Hepatocyte (in vitro differentiated cells): ENCODE measurements around the gene POGLUT2. TPM values are rescaled to one million over a fixed set of nuclear protein-coding genes. Genes with fewer than 3 reads are reported as not detected.

Source experiments
- DNase-seq: peaks from one replicate; pipeline ENCODE4 v3.0.0-alpha.2; 2016; ENCODE audit warnings: low spot score
- H2AFZ ChIP-seq: fragments of 200-600 bp; sonication (generic); 2 replicates; pipeline ENCODE4 v1.6.0; 2016; ENCODE audit warnings: antibody characterized with exemption, mild to moderate bottlenecking
- H3K27ac ChIP-seq: fragments of 200-600 bp; sonication (generic); 2 replicates; pipeline ENCODE4 v1.5.1; 2016; ENCODE audit warnings: mild to moderate bottlenecking
- H3K27me3 ChIP-seq: fragments of 200-600 bp; sonication (generic); 2 replicates; pipeline ENCODE4 v1.6.1; 2016
- H3K36me3 ChIP-seq: fragments of 200-600 bp; sonication (generic); replicated peaks from 2 replicates; pipeline ENCODE4 v1.5.1; 2016; ENCODE audit warnings: low read depth; ENCODE audit not compliant: insufficient read depth
- H3K4me1 ChIP-seq: fragments of 200-600 bp; sonication (generic); 2 replicates; pipeline ENCODE4 v1.5.1; 2016; ENCODE audit warnings: mild to moderate bottlenecking, moderate library complexity; ENCODE audit not compliant: insufficient read depth
- H3K4me2 ChIP-seq: fragments of 200-600 bp; sonication (generic); 2 replicates; pipeline ENCODE4 v1.6.0; 2016
- H3K4me3 ChIP-seq: fragments of 200-600 bp; sonication (generic); 2 replicates; pipeline ENCODE4 v1.5.1; 2016; ENCODE audit warnings: mild to moderate bottlenecking
- H3K79me2 ChIP-seq: fragments of 200-600 bp; sonication (generic); 2 replicates; pipeline ENCODE4 v1.6.0; 2017; ENCODE audit warnings: mild to moderate bottlenecking
- H3K9me2 ChIP-seq: fragments of 200-600 bp; sonication (generic); replicated peaks from 2 replicates; pipeline ENCODE4 v1.6.0; 2017; ENCODE audit warnings: mild to moderate bottlenecking; ENCODE audit not compliant: insufficient read depth
- H3K9me3 ChIP-seq: fragments of 200-600 bp; sonication (generic); 2 replicates; pipeline ENCODE4 v1.5.1; 2016; ENCODE audit warnings: low read depth, mild to moderate bottlenecking
- H4K20me1 ChIP-seq: fragments of 200-600 bp; sonication (generic); 2 replicates; pipeline ENCODE4 v1.6.0; 2016; ENCODE audit warnings: mild to moderate bottlenecking; ENCODE audit not compliant: insufficient read depth, poor library complexity, severe bottlenecking
- CTCF ChIP-seq: fragments of 200-600 bp; sonication (generic); IDR thresholded peaks from 2 replicates; pipeline ENCODE4 v1.5.1; 2016; ENCODE audit warnings: antibody characterized with exemption, mild to moderate bottlenecking; ENCODE audit not compliant: poor library complexity
- EZH2 ChIP-seq: fragments of 200-600 bp; sonication (generic); IDR thresholded peaks from 2 replicates; pipeline ENCODE4 v1.6.1; 2016; ENCODE audit warnings: antibody characterized with exemption, mild to moderate bottlenecking, borderline replicate concordance
- EZH2phosphoT487 ChIP-seq: fragments of 200-600 bp; sonication (generic); IDR thresholded peaks from one replicate; pipeline ENCODE4 v1.6.1; 2018; ENCODE audit warnings: antibody characterized with exemption, mild to moderate bottlenecking, low read depth, moderate library complexity; ENCODE audit not compliant: unreplicated experiment, severe bottlenecking
- WGBS: methylation state at CpG from one replicate; pipeline ENCODE4 v1.1.6; 2016; ENCODE audit warnings: low lambda C conversion rate; ENCODE audit errors: missing lambda C conversion rate; 5-methylcytosine and 5-hydroxymethylcytosine counted together
- polyA plus RNA-seq: library from polyadenylated mRNA; unstranded; fragments of >200 nt; fragmentation: Nextera tagmentation; extraction: Ambion mirVana; gene quantifications from 2 replicates; pipeline ENCODE4 v1.2.1, GENCODE V29; 2016
- total RNA-seq: library from RNA; depleted of rRNA; stranded (reverse); fragments of >200 nt; gene quantifications from 2 replicates; pipeline ENCODE4 v1.2.3, GENCODE V29; 2014

POGLUT2 gene
- total RNA-seq = 18.1 and 21.4 TPM in 2 replicates
- 18.1 and 20.7 TPM in 2 replicates for polyA plus RNA-seq

GRCh38 chr13:102798581-102799425, at the start of gene POGLUT2, which contains the start of gene BIVM:
Gene POGLUT2 (minus strand): TSS chr13:102798976. CDS start chr13:102798670, 306 bp downstream.
Gene BIVM (plus strand): TSS chr13:102799119. CDS start chr13:102807268, 8,149 bp downstream.
- TF ChIP-seq EZH2 (no peak), CTCF (no peak), EZH2phosphoT487 (no peak)
- peaks cover 7% of the 10 kb centered on the region for H3K4me1 ChIP-seq
- peak; percentile 95 for DNase-seq

GRCh38 chr13:102847272-102848234, 48.8 kb upstream of the POGLUT2 start:
- Histone ChIP-seq H4K20me1 (peaks cover 8% of the 10 kb centered on the region), H3K9me3 (no peaks in the 10 kb centered on the region), H2AFZ (peak overlapping the region; percentile 66), H3K36me3 (no peaks in the 10 kb centered on the region), H3K27me3 (no peaks in the 10 kb centered on the region), H3K79me2 (peaks cover 50% of the 10 kb centered on the region), H3K9me2 (no peaks in the 10 kb centered on the region), H3K4me1 (no peaks in the 10 kb centered on the region), H3K27ac (peak overlapping the region; percentile 97), H3K4me2 (peak overlapping the region; percentile 84), H3K4me3 (peak overlapping the region; percentile 75)
- TF ChIP-seq EZH2 (no peak), CTCF (peak; percentile 85)
- peak; percentile 40 for DNase-seq
- 33% methylated on average over 12 of the region's 12 CpGs for WGBS

More at GRCh38 chr13:102798581-102799425, at the start of gene POGLUT2, which contains the start of gene BIVM:
- H3K9me3 ChIP-seq = no peaks in the 10 kb centered on the region
- peak within 1 kb of the TSS; percentile 81 for H2AFZ ChIP-seq
- peak within 1 kb of the TSS; percentile 87 for H3K27ac ChIP-seq
- peak within 1 kb of the TSS; percentile 91 for H3K4me2 ChIP-seq
- peak within 1 kb of the TSS; percentile 65 for H3K4me3 ChIP-seq
- under 1% methylated on average over 71 of the region's 72 CpGs for WGBS
- no peaks in the 10 kb centered on the region for H3K9me2 ChIP-seq
- H3K79me2 ChIP-seq = peaks cover 46% of the 10 kb centered on the region
- H3K36me3 ChIP-seq = no peaks in the 10 kb centered on the region
- no peaks in the 10 kb centered on the region for H3K27me3 ChIP-seq
- no peaks in the 10 kb centered on the region for H4K20me1 ChIP-seq

DNA sequence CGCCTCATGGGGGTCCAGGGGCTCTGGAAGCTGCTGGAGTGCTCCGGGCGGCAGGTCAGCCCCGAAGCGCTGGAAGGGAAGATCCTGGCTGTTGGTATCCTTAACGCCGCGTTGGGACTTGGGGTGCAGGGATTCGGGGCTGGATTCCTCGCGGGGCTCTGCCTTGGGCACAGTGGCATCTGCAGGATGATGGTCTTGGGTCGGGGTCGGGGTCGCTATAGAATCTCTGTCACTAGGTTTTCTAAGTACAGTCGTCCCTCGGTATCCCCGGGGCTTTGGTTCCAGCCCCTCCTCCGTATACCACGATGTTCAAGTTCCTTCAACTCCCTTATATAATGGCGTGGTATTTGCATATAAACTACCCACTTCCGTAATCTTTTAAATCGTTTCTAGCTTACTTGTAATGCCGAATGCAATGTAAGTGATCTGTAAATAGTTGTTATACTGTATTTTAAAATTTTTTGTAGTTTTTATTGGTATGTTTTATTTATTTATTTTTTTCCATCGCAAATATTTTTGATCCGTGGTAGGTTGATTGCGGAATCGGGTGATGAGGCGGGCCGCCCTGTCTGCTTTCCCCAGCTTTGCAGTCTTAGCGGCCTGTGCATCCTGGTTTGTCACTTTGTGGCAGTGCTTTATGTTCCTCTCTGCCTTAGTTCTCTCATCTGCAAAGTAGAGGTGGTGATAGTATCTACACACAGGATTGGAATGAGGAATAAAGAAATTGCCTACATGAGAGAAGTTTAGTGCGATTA, 47.7 kb upstream of the POGLUT2 start:
- Histone ChIP-seq H3K9me3 (no peaks in the 10 kb centered on the region), H2AFZ (peak overlapping the region; percentile 66), H3K27ac (peak overlapping the region; percentile 97), H3K4me1 (no peaks in the 10 kb centered on the region), H3K36me3 (no peaks in the 10 kb centered on the region), H4K20me1 (peaks cover 8% of the 10 kb centered on the region), H3K79me2 (peaks cover 45% of the 10 kb centered on the region), H3K27me3 (no peaks in the 10 kb centered on the region), H3K4me3 (peak overlapping the region; percentile 75), H3K9me2 (no peaks in the 10 kb centered on the region), H3K4me2 (peak overlapping the region; percentile 84)
- TF ChIP-seq EZH2phosphoT487 (no peak), CTCF (no peak), EZH2 (no peak)
- DNase-seq = peak; percentile 55
- WGBS = 3% methylated on average over 28 of the region's 31 CpGs
